Caco-2 (cell line): ENCODE data around the gene FSTL3. TPM values are rescaled to one million over a fixed set of nuclear protein-coding genes. Genes with fewer than 3 reads are reported as not detected.

Experiments used
- BruUV-seq: library from RNA; stranded (reverse); fragments of 400-500 nt; replicated peaks from 2 replicates; lab custom pipeline; 2021; lab: Mats Ljungman, UMichigan
- CTCF ChIA-PET: fragments of 300-600 bp; sonication (Branson Sonifier 250); formaldehyde crosslinking; loops from one replicate; lab custom pipeline; 2022; ENCODE audit warnings: antibody characterized with exemption; lab: Charles Lee
- POLR2A ChIA-PET: fragments of 300-600 bp; sonication (Branson Sonifier 250); formaldehyde crosslinking; loops from one replicate; lab custom pipeline; 2022; ENCODE audit warnings: antibody characterized with exemption; lab: Charles Lee
- DNase-seq, 2 experiments: peaks; one replicate each; pipeline versions ENCODE4 v3.0.0 to v3.0.0-alpha.2; 2020 to 2022
- H3K27me3 ChIP-seq: replicated peaks from 2 replicates; pipeline ENCODE4 v1.6.0; 2011; ENCODE audit warnings: low read length; ENCODE audit not compliant: control insufficient read depth, insufficient read depth
- H3K36me3 ChIP-seq: 2 replicates; pipeline ENCODE4 v1.5.1; 2011; ENCODE audit warnings: low read length; ENCODE audit not compliant: control insufficient read depth, insufficient read depth
- H3K4me1 ChIP-seq: fragments of 250-450 bp; sonication (Bioruptor Pico); 2 replicates; pipeline ENCODE4 v1.5.1; 2020; ENCODE audit warnings: mild to moderate bottlenecking
- H3K4me3 ChIP-seq: 2 replicates; pipeline ENCODE4 v1.5.1; 2011; ENCODE audit warnings: low read depth, mild to moderate bottlenecking, control low read depth, low read length
- H3K9me3 ChIP-seq: fragments of 250-450 bp; sonication (Bioruptor Pico); 2 replicates; pipeline ENCODE4 v1.5.1; 2020; ENCODE audit warnings: mild to moderate bottlenecking, moderate library complexity
- H3K27ac Mint-ChIP-seq: one replicate; pipeline ENCODE4 v1.8.0; 2022; ENCODE audit warnings: mixed read lengths; ENCODE audit not compliant: unreplicated experiment
- H3K27me3 Mint-ChIP-seq: one replicate; pipeline ENCODE4 v1.8.0; 2022; ENCODE audit warnings: mixed read lengths; ENCODE audit not compliant: insufficient read depth, unreplicated experiment
- H3K36me3 Mint-ChIP-seq: one replicate; pipeline ENCODE4 v1.8.0; 2022; ENCODE audit warnings: mild to moderate bottlenecking, mixed read lengths; ENCODE audit not compliant: insufficient read depth, unreplicated experiment
- H3K4me1 Mint-ChIP-seq: one replicate; pipeline ENCODE4 v1.8.0; 2022; ENCODE audit warnings: low read depth, mixed read lengths; ENCODE audit not compliant: unreplicated experiment
- H3K4me3 Mint-ChIP-seq: one replicate; pipeline ENCODE4 v1.8.0; 2022; ENCODE audit warnings: mild to moderate bottlenecking, moderate library complexity, mixed read lengths; ENCODE audit not compliant: unreplicated experiment
- H3K9me3 Mint-ChIP-seq: one replicate; pipeline ENCODE4 v1.8.0; 2022; ENCODE audit warnings: mixed read lengths; ENCODE audit not compliant: unreplicated experiment
- intact Hi-C: fragments of 100-400 bp; cut with micrococcal nuclease; formaldehyde crosslinking; loops from one replicate; pipeline ENCODE4 v1.10.0; 2022; ENCODE audit not compliant: unreplicated experiment
- total RNA-seq: library from RNA; stranded (reverse); gene quantifications from 2 replicates; pipeline ENCODE4 v1.2.3, GENCODE V29; 2022
- TF ChIP-seq, protein P1 (sequence below), 2 experiments: fragments of 200-600 bp in 1 of 2; IDR thresholded peaks; 1 replicate in 1 of 2; 2 replicates in 1 of 2; pipeline versions ENCODE4 v1.5.1 to v1.8.0; 2011 to 2022; ENCODE audit warnings: antibody characterized with exemption in 1 of 2, control low read depth in 1 of 2, inconsistent platforms in 1 of 2, low read depth in 1 of 2, low read length in 1 of 2, mild to moderate bottlenecking in 1 of 2, moderate library complexity in 1 of 2; ENCODE audit not compliant: insufficient read depth in 1 of 2, severe bottlenecking in 1 of 2, unreplicated experiment in 1 of 2

The FSTL3 gene
- total RNA-seq, 1 experiment from 2014 or later, result 26.3 TPM

DNA sequence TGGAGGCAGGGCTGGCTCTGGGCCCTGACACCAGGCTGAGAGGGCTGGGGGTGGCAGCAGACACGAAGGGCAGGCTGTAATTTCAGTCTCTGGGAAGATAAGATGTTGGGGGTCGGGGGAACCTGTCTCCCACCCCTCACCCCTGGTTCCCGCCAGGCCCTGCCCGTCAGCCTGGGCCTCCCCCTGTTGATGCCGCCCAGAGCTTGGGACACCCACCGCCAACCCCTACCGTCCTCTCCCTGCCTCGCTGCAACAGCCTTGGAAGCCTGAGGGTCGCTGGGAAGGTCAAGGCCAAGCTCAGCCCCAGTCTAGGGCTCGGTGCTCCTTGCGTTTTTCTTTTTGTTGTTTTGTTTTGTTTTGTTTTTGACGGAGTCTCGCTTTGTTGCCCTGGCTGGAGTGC is 47.1 kb downstream of the FSTL3 start:
- intact Hi-C loops, result no loop called here
- BruUV-seq, result no TSS peak
- Histone ChIP-seq H3K27me3 (no peaks in the 10 kb centered on the region), H3K9me3 (no peaks in the 10 kb centered on the region), H3K4me3 (no peak overlapping the region), H3K4me1 (no peaks in the 10 kb centered on the region), H3K36me3 (no peaks in the 10 kb centered on the region)
- ChIA-PET POLR2A (no interaction called here), CTCF (no interaction called here)
- Mint-ChIP-seq H3K4me3 (no peak overlapping the region), H3K27ac (no peak overlapping the region), H3K36me3 (peaks cover 13% of the 10 kb centered on the region), H3K9me3 (no peaks in the 10 kb centered on the region), H3K4me1 (no peaks in the 10 kb centered on the region), H3K27me3 (no peaks in the 10 kb centered on the region)
- no peak for DNase-seq
- TF ChIP-seq, protein P1, sequence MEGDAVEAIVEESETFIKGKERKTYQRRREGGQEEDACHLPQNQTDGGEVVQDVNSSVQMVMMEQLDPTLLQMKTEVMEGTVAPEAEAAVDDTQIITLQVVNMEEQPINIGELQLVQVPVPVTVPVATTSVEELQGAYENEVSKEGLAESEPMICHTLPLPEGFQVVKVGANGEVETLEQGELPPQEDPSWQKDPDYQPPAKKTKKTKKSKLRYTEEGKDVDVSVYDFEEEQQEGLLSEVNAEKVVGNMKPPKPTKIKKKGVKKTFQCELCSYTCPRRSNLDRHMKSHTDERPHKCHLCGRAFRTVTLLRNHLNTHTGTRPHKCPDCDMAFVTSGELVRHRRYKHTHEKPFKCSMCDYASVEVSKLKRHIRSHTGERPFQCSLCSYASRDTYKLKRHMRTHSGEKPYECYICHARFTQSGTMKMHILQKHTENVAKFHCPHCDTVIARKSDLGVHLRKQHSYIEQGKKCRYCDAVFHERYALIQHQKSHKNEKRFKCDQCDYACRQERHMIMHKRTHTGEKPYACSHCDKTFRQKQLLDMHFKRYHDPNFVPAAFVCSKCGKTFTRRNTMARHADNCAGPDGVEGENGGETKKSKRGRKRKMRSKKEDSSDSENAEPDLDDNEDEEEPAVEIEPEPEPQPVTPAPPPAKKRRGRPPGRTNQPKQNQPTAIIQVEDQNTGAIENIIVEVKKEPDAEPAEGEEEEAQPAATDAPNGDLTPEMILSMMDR (IDR thresholded peaks at IDR 0.05; ENCODE audit: insufficient read depth in 1 of 2, low read depth in 1 of 2, low read length in 1 of 2, severe bottlenecking in 1 of 2, unreplicated experiment in 1 of 2), result no peak

- peaks cover 8% of the 10 kb centered on the region for H3K36me3 Mint-ChIP-seq
Measured at GRCh38 chr19:723714-724113, 47.5 kb downstream of the FSTL3 start.

DNA sequence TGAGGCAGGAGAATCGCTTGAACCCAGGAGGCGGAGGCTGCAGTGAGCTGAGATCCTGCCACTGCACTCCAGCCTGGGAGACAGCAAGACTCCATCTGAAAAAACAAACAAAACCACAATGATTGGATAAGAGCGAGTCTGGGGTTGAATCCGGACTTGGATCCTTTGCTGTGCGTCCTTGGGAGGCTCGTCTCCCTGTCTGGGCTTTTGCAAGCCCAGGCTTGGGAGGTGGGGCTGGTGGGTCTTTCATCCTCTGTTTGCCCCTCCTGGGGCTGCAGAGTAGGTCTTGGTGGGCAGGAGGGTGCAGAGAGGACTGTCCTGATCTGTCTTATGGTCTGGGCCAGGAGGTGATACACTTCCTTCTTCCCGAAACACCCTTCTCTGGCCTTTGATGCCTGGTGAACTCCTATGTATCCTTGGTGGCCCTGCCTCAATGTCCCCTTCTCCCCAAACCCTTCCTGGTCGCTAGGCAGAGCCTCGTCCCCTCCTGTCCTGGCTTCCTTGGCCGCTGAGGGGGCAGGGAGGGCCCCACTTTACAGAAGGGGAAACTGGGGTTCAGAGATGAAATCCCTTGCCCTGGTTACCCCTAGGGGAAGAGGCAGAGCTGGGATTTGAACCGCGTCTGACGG is 49.4 kb downstream of the FSTL3 start:
- BruUV-seq, result no TSS peak
- H3K36me3 Mint-ChIP-seq, result peaks cover 6% of the 10 kb centered on the region
- CTCF ChIA-PET, result no interaction called here

More at GRCh38 chr19:723714-724113, 47.5 kb downstream of the FSTL3 start:
- DNase-seq, result no peak
- H3K4me3 ChIP-seq, result no peak overlapping the region
- H3K4me3 Mint-ChIP-seq, result no peak overlapping the region
- no peaks in the 10 kb centered on the region for H3K9me3 Mint-ChIP-seq
- intact Hi-C loops, result no loop called here
- no peaks in the 10 kb centered on the region for H3K4me1 Mint-ChIP-seq
- no TSS peak for BruUV-seq
- H3K4me1 ChIP-seq, result no peaks in the 10 kb centered on the region
- H3K9me3 ChIP-seq, result no peaks in the 10 kb centered on the region
- no peaks in the 10 kb centered on the region for H3K36me3 ChIP-seq
- TF ChIP-seq, protein P1 (IDR thresholded peaks at IDR 0.05; ENCODE audit: insufficient read depth in 1 of 2, low read depth in 1 of 2, low read length in 1 of 2, severe bottlenecking in 1 of 2, unreplicated experiment in 1 of 2), result no peak
- H3K27me3 Mint-ChIP-seq, result no peaks in the 10 kb centered on the region
- H3K27ac Mint-ChIP-seq, result no peak overlapping the region
- ChIA-PET POLR2A (no interaction called here), CTCF (no interaction called here)
- no peaks in the 10 kb centered on the region for H3K27me3 ChIP-seq

More for the DNA sequence above, 49.4 kb downstream of the FSTL3 start:
- Mint-ChIP-seq H3K4me1 (no peaks in the 10 kb centered on the region), H3K4me3 (no peak overlapping the region), H3K27ac (no peak overlapping the region), H3K9me3 (no peaks in the 10 kb centered on the region), H3K27me3 (no peaks in the 10 kb centered on the region)
- Histone ChIP-seq H3K4me1 (no peaks in the 10 kb centered on the region), H3K36me3 (no peaks in the 10 kb centered on the region), H3K9me3 (no peaks in the 10 kb centered on the region), H3K27me3 (no peaks in the 10 kb centered on the region), H3K4me3 (no peak overlapping the region)
- intact Hi-C loops, result no loop called here
- TF ChIP-seq, protein P1 (IDR thresholded peaks at IDR 0.05; ENCODE audit: insufficient read depth in 1 of 2, low read depth in 1 of 2, low read length in 1 of 2, severe bottlenecking in 1 of 2, unreplicated experiment in 1 of 2), result no peak
- no peak for DNase-seq
- POLR2A ChIA-PET, result no interaction called here
